A549 treated with GW870086 at 1 μM for 4 hours (cell line): ENCODE measurements around the gene KDR. TPM values are rescaled to one million over a fixed set of nuclear protein-coding genes. Genes with fewer than 3 reads are reported as not detected.

Experiments
- total RNA-seq: library from RNA; stranded (reverse); fragments of 200-300 nt; extraction: Qiagen RNA extraction; gene quantifications from 5 replicates; pipeline ENCODE4 v1.2.3, GENCODE V29; 2022; ENCODE audit warnings: low read depth

KDR gene
- 0.07 to 0.17 TPM (median 0.10 TPM) in 5 replicates for total RNA-seq

DNA sequence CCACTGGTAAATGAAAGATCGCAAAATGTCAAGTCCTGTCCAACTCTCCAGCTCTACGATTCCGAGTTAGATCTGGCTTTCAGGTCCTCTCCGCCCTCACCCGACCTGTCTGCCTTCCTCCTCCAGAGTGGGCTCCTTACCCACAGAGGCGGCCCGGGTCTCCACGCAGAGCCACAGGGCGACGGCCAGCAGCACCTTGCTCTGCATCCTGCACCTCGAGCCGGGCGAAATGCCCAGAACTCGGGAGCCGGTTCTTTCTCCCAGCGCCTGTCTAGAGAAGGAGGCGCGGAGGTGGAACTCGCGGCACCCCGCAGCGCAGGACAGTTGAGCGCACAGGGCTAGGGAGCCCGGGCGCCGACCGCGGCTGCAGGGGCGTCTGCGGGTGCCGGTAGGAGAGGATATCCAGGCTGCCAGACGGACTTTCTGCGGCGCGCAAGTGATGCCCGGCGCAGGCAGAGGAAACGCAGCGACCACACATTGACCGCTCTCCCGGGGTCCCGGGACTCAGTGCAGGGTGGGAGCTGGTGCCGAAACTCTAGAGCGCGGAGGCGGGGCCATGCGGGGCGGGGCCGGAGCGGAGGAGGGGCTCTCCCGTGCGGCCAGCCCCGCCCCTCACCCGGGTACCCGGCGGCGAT is at the start of gene KDR:
Gene KDR (minus strand): TSS at position 509 of the 635 bp plus-strand sequence. CDS start 302 bp downstream, at position 207.

Other genes starting within 250 kb of the KDR start
- gene SRD5A3, start 220.6 kb upstream of the KDR start, total RNA-seq: 6.5 to 13.3 TPM (median 11.0 TPM) in 5 replicates